ENCODE data around the gene TTC16. TPM values are rescaled to one million over a fixed set of nuclear protein-coding genes. Genes with fewer than 3 reads are reported as not detected.

The TTC16 gene
- total RNA-seq, 1 donor = not detected

DNA sequence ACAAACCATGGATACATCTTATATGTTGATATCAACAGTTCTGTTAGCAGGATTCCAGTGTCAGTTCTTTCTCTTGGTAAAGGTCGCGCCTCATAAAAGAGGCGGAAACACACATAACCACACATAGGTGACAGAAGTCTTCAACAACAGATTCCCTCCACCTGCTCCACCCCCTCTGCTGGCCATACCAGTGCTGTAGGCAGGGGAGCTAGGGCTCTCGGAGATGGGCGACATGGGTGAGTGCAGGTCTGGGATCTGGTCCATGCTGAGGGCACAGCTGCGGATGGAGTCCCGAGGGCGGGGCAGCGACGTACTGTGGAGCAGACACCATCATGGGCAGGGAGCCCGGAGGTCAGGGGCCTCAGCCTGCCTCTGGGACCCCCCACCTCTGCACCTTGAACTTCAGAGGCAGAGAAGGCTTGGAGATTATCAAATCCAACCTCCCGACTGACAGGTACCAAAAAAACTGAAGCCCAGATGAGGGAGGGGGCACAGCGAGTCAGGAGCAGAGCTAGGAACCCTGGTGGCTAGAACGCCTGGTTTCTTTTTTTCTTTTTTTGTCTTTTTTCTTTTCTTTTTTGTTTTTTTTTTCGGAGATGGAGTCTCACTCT is 31.2 kb downstream of the TTC16 start:
- TF ChIP-seq, protein P1, sequence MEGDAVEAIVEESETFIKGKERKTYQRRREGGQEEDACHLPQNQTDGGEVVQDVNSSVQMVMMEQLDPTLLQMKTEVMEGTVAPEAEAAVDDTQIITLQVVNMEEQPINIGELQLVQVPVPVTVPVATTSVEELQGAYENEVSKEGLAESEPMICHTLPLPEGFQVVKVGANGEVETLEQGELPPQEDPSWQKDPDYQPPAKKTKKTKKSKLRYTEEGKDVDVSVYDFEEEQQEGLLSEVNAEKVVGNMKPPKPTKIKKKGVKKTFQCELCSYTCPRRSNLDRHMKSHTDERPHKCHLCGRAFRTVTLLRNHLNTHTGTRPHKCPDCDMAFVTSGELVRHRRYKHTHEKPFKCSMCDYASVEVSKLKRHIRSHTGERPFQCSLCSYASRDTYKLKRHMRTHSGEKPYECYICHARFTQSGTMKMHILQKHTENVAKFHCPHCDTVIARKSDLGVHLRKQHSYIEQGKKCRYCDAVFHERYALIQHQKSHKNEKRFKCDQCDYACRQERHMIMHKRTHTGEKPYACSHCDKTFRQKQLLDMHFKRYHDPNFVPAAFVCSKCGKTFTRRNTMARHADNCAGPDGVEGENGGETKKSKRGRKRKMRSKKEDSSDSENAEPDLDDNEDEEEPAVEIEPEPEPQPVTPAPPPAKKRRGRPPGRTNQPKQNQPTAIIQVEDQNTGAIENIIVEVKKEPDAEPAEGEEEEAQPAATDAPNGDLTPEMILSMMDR (IDR thresholded peaks at IDR 0.05; ENCODE audit: insufficient read depth, low read depth, low read length) = no peak

DNA sequence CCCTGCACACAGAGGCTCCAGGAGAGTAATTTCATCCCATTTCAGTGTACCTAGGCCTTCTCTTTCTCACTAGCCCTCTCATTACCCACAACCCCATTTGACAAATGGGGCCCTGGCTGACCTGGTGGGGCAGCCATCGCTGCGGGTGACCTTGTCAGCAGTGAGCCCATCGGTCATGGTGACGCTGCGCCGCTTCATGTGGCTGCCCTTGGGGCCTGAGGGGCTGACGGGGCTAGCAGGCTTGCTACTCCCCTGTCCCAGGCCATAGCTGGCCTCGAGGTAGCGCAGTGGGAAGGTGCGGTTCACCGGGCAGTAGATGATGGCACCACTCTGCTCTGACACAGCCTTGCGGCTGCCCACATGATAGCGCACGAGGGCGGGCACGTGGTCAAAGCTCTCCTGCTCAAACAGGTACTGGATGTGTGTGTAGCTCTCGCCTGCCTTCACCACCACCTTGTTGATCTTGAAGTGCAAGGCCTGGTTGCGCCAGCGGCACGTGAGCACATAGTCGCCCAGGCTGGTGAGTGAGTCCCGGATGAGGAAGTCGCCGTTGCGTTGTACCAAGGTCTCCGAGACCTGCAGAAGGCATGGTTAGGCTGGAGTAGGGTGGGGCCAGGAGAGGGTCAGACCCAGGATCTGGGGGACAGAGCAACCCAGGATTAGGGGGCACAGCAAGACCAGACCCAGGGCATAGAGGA is 33.4 kb downstream of the TTC16 start:
- DNase-seq (ENCODE audit: low read depth) = no peak
- no peak overlapping the region for H3K4me3 ChIP-seq (ENCODE audit: low read depth, low read length)
- TF ChIP-seq, protein P1 (IDR thresholded peaks at IDR 0.05; ENCODE audit: insufficient read depth, low read depth, low read length) = no peak

More for the DNA sequence above, 31.2 kb downstream of the TTC16 start:
- no peak for DNase-seq (ENCODE audit: low read depth)
- no peak overlapping the region for H3K4me3 ChIP-seq (ENCODE audit: low read depth, low read length)

DNA sequence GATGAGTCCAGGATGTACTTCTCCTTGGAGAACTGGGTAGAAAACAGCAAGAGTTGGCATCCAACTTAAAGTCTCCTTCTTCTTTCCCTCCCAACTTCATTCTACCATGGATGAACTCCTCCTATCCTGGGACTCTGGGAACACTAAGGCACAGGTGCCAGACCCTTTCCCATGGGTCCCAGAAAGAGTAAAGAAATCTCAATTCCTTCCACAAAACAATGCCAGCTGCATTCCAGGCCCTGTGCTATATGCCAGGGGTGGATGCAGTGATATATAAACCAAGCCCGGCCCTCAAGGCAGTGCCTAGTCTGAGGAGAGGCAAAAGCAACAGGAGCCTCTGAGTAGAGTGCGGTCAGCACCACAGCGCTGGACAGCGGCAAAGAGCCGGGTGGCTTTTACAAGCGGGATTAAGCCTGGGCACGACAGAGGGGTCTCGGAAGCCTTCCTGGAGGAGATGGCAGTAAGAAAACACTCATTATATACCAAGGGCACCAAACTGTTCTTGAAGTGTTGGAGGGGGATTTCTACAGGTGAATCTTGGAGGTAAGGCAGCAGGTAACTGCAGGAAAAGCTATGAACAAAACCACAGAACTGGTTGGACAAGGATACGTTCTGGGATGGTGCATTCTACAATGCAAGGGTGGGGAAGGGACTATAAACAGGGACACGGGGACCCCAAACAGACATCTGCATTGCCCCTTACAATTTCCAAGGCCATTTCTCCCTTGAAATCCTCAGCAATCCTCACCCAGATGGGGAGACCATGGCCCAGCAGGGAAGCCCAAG is 35.6 kb downstream of the TTC16 start:
- H3K4me3 ChIP-seq (ENCODE audit: low read depth, low read length) = no peak overlapping the region
- DNase-seq (ENCODE audit: low read depth) = peak; percentile 30
- TF ChIP-seq, protein P1 (IDR thresholded peaks at IDR 0.05; ENCODE audit: insufficient read depth, low read depth, low read length) = no peak

DNA sequence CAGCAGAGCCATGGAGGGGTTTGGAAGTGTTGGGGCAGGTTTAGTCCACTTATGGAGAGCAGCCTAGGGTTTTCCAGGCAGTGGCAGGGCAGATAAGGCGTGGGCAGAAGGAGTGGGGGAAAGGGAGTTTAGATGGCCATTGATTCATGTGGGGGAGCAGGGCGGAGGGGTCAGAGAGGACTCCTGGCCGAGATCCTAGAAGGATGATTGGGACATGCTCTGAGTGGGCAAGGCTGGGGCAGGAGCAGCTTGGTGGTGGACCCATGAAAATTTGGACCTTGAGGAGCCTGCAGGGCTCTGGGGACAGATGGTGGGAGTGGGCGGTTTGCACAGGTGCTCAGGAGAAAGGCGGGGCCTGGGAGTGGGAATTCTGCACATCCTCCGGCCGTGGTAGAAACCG is 37.3 kb downstream of the TTC16 start:
- H3K4me3 ChIP-seq (ENCODE audit: low read depth, low read length) = no peak overlapping the region
- TF ChIP-seq, protein P1 (IDR thresholded peaks at IDR 0.05; ENCODE audit: insufficient read depth, low read depth, low read length) = no peak
- no peak for DNase-seq (ENCODE audit: low read depth)

DNA sequence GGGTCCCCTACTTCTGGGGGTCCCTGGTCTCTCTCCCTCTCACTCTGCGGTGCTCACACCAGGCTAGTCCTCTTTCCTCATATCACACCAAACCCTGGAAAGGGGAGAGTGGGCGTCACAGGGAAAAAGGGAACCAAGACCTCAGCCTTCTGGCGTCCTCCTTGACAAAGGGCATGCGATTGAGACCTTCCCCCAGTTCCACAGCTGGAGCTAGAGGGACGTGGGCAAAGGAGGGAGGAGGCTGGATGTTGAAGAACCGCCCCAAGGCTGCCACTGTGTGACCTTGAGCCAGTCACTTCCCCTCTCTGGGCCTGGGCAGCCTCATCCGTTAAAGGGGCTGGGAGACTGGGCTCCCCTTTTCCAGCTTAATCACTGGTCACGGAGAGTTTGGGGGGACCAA is 37.7 kb downstream of the TTC16 start:
- H3K4me3 ChIP-seq (ENCODE audit: low read depth, low read length) = no peak overlapping the region
- TF ChIP-seq, protein P1 (IDR thresholded peaks at IDR 0.05; ENCODE audit: insufficient read depth, low read depth, low read length) = no peak
- DNase-seq (ENCODE audit: low read depth) = no peak

DNA sequence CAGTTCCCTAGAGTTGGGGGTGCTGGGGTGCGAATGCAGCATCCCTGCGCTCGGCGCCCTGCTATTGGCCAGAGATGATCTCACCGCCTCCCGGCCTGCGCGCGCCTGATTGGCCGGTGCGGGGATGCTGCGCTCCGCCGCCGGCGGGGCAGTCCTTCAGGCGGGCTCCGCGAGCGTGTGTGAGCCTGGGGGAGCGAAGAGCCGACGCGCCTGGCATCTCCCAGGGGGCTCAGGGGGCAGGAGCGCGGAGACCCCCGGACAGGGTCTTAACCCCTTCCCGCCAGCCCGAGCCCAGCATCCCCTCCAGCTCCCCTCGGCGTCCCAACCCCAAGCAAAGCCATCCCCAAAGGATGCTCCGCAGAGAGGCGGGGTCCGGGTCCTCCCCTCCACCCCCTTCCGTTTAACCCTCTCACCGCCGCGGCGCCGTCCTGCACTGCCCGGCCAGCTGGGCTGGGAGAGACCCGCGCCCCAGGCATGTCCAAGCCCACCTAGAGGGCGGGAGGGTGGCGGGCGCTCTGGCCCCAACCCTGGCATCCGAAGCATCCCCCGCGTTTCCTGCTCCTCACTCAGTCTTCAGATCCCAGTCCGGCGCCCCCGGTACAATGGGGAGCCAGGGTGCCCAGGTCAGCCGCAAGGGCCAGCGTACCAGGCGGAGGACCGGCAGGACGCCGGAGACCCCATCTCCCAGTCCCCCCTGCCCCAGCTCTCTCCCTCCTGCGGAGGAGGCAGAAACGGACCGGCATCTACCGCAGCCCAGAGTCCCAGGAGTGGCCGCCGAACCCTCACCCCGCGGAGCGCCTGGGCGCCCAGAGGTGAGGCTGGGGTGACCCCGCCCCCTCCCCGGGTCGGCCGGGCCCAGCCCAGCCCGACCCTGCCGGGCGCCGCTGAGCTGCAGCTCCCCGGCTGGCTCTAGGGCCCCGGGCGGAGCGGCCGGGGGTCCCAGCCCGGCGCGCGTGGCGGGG is 38.5 kb downstream of the TTC16 start:
- DNase-seq (ENCODE audit: low read depth) = no peak
- TF ChIP-seq, protein P1 (IDR thresholded peaks at IDR 0.05; ENCODE audit: insufficient read depth, low read depth, low read length) = no peak
- no peak overlapping the region for H3K4me3 ChIP-seq (ENCODE audit: low read depth, low read length)
